Measurements from ENCODE around the gene RASEF.

RASEF gene

GRCh38 chr9:83056174-83056573, 6.8 kb downstream of the RASEF start:
- DNase-seq (ENCODE audit: low read depth) = no peak

DNA sequence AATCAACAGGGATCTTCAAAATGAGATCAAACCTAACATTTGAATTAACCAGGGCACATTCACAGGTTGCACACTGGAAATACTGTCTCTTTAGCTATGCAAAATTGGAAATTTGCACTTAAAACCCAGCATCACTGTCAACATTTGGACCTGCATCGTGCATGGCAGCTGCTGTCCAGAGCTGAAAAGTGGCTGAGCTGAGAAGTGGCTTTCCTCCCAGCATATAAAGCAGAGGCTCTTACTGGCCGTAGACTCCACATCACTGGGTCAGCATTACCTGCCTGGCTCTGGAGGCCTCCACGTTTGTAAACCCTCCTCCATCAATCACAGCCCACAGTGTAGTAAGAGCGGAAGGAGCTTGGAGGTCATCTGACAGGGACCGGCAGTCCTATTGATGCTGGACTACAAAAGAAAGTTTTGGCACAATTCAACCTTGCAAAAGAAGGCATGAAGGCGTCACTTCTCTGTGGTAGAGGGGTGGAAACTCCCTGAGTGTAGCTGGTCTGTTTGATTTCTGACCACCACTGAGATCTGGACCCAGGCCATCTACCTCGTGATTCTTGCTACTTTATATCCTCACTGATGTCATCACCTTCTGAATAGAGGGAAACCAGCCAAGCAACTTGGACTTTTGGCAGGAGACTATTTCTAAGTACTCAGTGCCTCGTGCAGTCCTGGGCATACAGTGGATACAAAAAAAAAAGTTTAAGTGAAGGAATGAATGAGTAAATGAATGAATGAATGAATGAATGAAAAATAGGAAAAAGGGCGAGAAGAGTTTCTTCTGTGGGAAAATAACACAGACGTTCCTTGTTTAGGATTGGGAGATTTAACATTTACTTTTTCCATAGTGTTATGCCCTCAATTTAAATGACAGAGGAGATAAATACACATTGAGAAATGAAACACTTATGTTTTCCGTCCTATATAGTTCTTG, 14.8 kb downstream of the RASEF start:
- DNase-seq (ENCODE audit: low read depth) = no peak

- DNase-seq (ENCODE audit: low read depth) = no peak
Measured at GRCh38 chr9:83043597-83043996, 19.3 kb downstream of the RASEF start.

DNA sequence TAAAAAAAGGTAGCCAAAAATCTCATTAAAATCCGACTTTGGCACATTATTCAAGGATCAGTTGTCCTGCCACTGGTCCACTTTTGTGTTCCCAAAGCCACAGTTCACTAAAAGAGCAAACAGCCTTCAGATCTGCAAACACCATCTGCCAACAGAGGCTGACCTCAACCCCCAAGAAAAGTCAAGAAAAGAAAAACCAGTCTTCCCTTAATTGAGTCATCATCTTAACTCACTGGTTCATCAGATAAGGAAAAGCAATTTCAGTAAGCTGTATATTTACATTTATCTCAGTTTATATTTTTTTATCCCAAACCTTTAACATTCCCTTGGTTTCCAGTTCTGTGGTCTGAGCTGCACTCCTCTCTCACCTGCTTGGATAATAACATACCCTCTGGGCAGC, 21.2 kb downstream of the RASEF start:
- DNase-seq (ENCODE audit: low read depth) = no peak

DNA sequence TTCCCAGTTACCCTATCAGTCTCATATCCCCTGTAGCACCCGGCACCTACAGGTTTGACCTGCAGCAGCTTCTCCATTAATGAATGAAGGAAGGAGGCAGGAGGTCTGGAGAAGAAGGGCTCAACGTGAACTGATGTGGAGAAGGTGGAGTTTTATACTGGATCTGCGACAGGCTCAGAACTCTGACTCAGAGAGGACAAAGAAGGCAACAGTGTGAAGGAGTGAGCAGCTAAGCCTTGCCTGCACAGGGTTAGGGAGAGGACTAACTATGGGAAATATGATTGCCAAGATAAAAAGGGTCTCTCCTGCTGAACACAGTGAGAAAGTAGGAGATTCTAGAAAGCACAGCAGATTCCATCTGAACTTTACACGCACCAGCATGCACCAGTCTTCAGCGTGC, 23.6 kb downstream of the RASEF start:
- DNase-seq (ENCODE audit: low read depth) = no peak

- no peak for DNase-seq (ENCODE audit: low read depth)
Measured at GRCh38 chr9:83036043-83036442, 26.9 kb downstream of the RASEF start.

DNA sequence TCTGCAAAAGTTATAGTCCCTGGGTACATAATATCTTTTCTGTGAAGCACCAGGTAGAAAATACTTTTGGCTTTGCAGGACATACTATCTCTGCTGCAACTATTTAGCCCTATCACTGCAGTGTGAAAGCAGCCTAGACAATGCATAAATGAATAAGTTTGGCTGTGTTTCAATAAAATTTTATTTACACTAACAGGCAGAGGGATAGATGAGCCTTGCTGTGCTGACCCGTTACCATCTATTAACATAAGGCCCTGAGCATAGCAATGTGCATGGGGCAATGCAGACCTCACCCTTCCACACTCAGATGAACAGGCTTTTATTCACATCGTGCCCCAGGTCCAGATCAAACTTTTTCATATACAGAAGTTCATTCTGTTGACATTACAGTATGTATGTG, 27.8 kb downstream of the RASEF start:
- DNase-seq (ENCODE audit: low read depth) = no peak

DNA sequence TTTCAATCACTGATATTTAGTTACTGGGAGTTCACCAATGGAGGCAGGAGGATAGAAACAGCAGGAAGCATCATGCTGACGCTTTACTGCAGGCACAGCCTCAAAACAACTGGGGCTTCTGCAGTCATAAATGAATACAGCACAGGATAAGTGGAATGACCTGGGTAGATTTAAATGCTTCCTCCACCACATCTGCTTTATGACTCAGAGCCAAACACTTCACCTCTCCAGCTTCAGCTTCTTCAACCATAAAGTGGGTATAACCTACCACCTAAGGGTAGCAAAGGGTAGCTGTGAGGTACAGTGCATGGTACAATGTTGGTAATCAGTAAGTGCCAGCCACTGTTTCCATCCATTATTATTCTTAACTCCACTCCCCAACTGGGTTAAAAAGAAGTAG, 28.4 kb downstream of the RASEF start:
- DNase-seq (ENCODE audit: low read depth) = no peak

DNA sequence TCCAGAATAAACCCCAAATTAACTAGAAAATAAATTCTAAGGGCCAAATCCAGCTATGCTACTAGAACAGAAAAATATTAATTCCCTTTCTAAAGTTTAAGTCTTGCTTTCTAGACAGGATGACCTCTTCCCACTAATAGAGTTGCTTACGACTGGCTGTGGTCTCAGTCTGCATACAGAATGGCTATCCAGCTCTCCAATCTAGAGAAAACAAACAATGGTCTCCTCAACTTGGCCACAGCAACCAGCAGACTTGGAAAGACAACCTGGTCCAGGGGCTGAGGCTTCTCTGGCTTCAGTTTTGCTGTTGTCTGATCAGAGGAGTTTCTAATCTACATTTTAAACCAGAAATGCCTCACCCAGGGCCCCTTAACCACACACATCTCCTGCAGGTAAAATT, 28.9 kb downstream of the RASEF start:
- no peak for DNase-seq (ENCODE audit: low read depth)

DNA sequence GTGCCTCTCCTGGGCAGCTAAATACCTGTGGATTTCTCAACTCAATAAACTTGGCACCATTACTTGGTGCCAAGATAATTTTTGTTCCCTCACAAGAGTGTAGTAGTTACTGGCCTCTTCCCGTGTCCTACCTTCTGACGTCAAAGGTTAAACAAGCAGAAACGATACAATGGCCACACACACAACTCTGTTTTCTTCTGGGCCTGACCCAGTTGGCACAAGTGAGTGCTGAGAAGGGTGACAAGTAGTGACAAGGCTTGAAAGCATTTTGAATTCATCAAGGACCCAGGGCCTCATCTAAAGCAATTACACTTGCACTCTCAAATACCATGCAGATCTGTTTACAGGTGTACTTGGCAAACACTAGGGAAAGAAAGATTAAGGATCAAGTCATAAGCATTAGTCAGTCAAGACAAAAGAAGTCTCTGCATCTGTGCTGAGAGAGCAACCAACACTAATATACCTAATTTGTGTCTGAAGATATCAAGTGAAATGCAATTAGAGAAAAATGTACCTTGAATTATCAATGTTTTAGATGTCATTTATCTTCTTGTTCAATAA, 30.8 kb downstream of the RASEF start:
- no peak for DNase-seq (ENCODE audit: low read depth)

DNA sequence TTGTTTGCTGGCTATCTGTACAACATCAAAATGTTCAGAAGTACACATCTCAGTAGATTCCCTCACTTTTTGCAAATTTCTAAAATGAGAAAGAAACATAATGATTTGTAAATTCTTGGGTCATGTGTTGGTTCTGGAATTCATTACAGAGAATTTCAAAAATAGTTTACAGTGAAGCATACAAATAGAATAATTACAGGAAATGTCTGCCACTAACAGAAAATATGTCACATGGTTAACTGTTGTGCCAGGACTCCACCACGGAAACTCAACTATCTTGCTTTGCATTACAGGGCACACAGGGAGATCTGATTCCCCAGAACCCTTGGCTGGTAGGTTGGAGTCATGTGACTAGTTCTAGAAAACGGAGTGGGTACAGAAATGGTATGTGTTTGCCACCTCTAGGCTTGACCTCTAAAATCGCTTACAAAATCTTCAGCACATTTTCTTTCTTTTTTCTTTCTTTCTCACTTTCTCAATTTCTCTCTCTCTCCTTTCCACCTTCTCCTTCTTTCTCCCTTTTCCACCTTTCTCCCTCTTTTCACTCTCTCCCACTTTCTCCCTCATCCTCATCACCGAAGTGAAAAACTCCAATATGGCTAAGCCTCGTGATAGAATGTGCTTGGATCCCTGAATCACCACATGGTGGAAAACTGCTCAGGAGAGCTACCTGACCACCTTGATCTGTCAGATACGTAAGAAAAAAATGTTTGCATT, 32.4 kb downstream of the RASEF start:
- DNase-seq (ENCODE audit: low read depth) = no peak

DNA sequence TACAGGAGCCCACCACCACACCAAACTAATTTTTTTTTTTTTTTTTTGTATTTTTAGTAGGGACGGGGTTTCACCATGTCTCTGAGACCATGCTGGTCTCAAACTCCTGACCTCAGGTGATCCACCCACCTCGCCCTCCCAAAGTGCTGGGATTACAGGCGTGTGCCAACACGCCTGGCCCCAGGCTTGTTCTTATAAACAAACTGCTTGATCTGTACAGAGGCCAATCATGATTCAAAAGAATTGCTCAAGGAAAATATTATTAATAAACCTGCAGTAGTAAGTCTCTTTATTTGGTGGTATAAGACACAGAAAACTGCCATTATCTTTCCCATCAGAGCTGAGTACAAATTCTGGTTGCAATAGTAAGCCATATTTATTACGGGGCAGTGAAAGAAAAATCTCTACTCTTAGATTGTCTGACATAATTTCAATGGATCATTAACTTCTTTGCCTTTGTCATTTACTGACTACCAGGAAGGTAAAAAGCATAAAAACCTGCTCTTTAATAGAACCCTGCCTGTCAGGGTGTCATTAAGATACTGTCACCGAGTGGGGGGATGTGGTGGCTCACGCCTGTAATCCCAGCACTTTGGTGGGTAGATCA, 33.3 kb downstream of the RASEF start:
- no peak for DNase-seq (ENCODE audit: low read depth)

GRCh38 chr9:83027153-83027891, 35.6 kb downstream of the RASEF start:
- no peak for DNase-seq (ENCODE audit: low read depth)

DNA sequence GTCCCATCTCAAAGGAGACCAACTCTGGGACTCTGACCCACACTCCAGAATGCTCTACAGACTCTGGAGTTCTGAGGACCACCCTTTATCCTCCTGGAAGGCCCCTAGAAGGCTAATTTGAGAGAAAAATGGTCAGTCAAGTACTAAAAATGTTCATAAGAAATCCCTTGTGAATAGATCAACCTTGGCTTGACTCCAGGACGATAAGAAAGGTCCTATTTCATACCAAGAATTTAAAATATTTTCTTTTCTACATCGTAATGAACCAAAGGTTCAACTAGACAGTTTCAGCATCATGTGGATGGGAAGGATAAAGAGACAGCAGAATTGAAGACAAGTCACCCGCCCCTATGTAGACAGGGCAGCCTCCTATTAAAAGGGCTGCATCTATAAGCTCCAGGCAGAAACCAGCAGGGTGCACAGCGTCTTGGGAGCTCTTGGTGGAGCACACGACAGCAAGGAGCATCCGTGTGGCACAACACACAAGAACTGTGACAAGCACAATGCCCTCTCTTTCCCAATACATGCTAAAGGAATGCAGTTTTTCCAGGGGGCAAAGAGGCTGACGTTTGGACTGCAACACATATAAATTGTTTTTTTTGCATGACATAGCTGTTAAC, 38.3 kb downstream of the RASEF start:
- no peak for DNase-seq (ENCODE audit: low read depth)

GRCh38 chr9:83023151-83023550, 39.8 kb downstream of the RASEF start:
- DNase-seq (ENCODE audit: low read depth) = no peak

- no peak for DNase-seq (ENCODE audit: low read depth)
Measured at GRCh38 chr9:83020864-83021263, 42.1 kb downstream of the RASEF start.

GRCh38 chr9:83020327-83020726, 42.6 kb downstream of the RASEF start:
- no peak for DNase-seq (ENCODE audit: low read depth)

GRCh38 chr9:83019246-83019645, 43.7 kb downstream of the RASEF start:
- DNase-seq (ENCODE audit: low read depth) = no peak

GRCh38 chr9:83015897-83016296, 47.0 kb downstream of the RASEF start:
- DNase-seq (ENCODE audit: low read depth) = no peak

DNA sequence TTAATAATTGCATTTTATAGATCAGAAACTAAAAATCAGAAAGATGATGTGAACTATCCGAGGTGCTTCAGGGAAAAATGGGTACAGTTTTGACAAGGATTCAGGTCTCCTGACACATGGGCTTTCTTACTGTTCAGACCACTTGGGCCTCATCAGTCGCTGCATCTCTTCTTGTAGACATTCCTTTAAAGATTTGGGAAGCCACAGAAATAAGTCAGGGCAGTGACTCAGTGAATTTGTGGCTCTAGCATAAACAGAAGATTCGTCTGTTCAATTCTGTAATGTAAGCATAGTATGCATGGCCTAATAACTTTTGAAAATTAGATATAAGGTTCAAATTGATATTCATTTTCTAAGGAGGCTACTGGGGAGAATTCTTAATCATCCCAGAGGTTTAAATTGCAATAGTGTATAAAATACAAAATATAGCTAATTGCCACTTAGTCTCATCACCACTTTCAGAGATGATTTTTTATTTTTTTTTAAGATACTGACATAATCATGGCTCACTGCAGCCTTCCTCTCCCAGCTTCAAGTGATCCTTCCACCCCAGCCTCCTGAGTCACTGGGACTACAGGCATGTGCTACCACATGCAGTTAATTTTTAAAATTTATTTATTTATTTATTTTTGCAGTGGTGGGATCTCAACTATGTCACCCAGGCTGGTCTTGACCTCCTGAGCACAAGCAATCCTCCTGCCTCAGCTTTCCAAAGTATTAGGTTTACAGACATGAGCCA, 48.9 kb downstream of the RASEF start:
- DNase-seq (ENCODE audit: low read depth) = no peak

Measured in activated T-helper 9 cell treated with anti-CD3 and anti-CD28 coated beads, Interleukin-2, amount 50 U/mL, for 16 hours (primary cell).